Brain pericyte (primary cell): Measurements from ENCODE around the gene PCDHGA8.
"Not testable (repeated sequence)": the region's sequence is repeated elsewhere in the genome, so short reads cannot be mapped to it uniquely, and the experiment has no call there.

ENCODE experiments used
- DNase-seq: peaks from one replicate; pipeline ENCODE4 v3.0.0-alpha.2; 2012; ENCODE audit warnings: low read depth, low spot score

Gene PCDHGA8

DNA sequence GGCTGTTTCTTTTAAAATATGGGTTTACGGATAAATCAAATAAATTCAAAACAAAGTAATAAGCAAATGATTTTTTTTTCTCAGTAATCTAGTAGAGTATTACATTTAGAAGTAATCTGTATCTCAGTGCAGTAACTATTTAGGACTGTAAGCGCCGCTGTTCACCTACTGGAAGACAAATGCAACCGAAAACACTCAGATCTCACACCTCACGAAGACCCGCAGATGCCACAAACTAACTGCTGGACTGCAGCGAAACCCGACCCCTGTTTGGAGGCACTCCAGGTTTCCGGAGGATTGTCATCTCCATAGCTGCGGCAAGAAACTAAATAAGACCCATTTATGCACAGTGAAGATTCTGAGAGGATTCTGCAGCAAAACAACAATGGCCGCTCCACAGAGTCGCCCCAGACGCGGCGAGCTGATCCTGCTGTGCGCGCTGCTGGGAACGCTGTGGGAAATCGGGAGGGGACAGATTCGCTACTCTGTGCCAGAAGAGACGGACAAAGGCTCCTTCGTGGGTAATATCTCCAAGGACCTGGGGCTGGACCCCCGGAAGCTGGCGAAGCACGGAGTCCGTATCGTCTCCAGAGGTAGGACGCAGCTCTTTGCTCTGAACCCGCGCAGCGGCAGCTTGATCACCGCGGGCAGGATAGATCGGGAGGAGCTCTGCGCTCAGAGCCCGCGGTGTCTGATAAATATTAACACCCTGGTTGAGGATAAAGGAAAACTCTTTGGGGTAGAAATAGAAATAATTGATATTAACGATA is at the start of gene PCDHGA8:
Gene PCDHGA8 (plus strand): TSS at position 205 of the 770 bp plus-strand sequence. CDS start 181 bp downstream, at position 386.
- no peak for DNase-seq

DNA sequence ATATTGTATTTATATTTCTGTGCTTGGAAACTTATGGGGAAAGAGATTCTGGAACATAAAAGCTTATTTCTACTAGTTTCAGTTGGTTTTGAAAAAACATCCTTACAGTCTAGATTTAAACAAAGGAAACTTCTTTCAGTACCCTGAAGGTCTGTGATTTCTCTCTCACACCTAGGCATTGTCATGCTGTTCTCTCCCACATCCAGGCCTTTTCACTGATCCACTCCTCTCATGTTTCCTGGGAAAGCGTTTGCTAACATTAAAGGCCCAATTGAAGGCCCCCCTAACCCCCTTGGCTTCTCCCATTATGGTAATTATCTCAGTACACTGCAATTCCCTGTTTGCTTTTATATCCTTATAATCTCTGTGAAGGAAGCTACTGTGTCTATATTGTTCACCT is 49.7 kb upstream of the PCDHGA8 start:
- DNase-seq: no peak

DNA sequence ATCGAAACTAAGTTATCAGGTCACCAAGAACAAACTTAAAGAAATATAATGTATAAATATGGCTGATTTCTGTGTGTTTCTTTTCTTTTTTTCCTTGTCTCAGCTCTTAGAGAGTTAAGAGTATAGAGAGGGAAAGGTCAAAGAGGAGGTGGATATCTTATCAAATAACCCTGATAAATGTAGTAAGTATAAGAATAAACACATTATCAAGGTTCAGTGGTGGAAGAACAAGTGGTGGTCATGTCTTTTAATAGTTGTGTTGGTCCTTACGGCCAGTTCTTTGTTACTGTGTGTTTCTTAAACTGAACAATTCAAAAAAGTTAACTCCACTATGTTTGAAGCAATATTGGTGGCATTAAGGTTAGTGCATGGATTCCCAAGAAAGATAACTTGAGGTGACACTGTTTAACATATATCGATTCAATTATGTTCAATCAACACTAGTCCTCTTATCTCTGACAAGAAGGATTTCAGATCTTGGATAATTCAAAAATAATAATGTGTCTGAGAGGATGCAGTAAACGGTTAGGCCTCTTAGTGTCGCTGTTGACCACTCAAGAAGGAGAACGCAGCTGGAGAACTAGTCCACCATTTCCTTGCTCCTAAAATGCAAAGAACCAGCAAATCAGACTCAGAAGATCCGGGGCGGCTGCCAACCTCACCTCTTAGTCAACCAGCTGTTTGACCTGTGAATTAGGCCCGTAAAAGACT is 49.0 kb upstream of the PCDHGA8 start, which contains the start of gene PCDHGA3:
Gene PCDHGA3 (plus strand): TSS at position 588 of the 711 bp plus-strand sequence. CDS start 205 bp downstream, outside the sequence.
- DNase-seq: no peak

- DNase-seq: no peak
Observed at GRCh38 chr5:141343953-141344463, 48.4 kb upstream of the PCDHGA8 start.

DNA sequence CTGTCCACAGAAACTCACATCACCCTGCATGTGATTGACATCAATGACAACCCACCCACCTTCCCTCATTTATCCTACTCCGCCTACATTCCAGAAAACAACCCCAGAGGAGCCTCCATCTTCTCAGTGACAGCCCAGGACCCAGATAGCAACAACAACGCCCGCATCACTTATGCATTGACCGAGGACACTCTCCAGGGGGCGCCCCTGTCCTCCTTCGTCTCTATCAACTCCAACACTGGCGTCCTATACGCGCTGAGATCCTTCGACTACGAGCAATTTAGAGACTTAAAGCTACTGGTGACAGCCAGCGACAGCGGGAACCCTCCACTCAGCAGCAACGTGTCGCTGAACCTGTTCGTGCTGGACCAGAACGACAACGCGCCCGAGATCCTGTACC is 47.1 kb upstream of the PCDHGA8 start:
- no peak for DNase-seq

DNA sequence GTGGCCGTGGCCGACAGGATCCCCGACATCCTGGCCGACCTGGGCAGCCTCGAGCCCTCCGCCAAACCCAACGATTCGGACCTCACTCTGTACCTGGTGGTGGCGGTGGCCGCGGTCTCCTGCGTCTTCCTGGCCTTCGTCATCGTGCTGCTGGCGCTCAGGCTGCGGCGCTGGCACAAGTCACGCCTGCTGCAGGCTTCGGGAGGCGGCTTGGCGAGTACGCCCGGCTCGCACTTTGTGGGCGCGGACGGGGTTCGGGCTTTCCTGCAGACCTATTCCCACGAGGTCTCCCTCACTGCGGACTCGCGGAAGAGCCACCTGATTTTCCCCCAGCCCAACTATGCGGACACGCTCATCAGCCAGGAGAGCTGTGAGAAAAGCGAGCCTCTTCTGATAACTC is 46.4 kb upstream of the PCDHGA8 start:
- not testable (repeated sequence) for DNase-seq

DNA sequence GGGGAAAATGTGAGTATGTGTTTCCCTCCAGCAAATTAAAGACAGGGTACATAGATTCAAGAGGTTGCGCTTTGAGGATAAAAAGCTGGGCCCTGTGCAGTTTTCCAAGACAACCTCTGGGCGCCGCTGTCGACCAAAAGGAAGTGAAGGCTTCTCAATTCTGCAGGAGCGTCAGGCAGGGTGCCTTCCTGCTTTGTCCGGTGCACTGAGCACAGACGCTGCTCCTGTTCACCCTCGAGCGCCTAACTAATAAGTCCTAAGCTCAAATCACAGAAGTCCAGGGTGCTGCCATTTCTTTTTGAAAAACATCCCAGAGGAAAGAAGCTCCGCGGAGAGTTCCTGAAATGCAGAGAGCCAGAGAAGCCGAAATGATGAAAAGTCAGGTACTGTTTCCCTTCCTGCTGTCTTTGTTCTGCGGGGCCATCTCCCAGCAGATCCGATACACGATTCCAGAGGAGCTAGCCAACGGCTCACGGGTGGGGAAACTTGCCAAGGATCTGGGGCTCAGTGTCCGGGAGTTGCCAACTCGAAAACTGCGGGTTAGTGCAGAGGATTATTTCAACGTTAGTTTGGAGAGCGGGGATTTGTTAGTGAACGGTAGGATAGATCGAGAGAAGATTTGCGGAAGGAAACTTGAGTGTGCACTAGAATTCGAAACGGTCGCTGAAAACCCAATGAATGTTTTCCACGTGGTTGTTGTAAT is 42.4 kb upstream of the PCDHGA8 start, which contains the start of gene PCDHGB1:
Gene PCDHGB1 (plus strand): TSS at position 183 of the 703 bp plus-strand sequence. CDS start 162 bp downstream, at position 345.
- DNase-seq: no peak

DNA sequence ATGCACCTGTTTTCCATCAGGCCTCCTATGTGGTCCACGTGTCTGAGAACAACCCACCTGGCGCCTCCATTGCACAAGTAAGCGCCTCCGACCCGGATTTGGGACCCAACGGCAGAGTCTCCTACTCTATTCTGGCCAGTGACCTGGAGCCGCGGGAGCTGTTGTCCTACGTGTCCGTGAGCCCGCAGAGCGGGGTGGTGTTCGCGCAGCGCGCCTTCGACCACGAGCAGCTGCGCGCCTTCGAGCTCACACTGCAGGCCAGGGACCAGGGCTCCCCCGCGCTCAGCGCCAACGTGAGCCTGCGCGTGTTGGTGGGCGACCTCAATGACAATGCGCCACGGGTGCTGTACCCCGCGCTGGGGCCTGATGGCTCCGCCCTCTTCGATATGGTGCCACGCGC is 40.8 kb upstream of the PCDHGA8 start:
- DNase-seq: no peak

DNA sequence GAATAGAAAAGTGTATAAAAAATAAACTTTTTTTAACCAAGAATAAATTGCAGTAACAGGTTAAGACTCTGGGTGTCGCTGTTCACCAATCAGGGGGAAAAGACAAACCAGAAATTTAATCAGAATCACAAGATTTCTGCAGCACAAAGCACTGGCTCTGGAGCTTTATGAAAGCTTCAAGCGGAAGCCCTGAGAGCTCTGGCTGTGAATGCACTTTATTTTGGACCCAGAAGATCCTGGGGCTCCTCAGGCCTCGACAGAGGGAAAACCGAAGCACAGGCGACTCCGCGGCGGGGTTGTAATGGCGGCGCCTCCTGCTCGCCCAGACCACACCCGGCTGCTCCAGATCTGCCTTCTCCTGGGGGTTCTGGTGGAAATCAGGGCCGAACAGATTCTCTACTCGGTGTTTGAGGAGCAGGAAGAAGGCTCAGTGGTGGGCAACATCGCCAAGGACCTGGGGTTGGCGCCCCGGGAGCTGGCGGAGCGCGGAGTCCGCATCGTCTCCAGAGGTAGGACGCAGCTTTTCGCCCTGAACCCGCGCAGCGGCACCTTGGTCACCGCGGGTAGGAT is 37.4 kb upstream of the PCDHGA8 start, which contains the start of gene PCDHGA4:
Gene PCDHGA4 (plus strand): TSS at position 122 of the 570 bp plus-strand sequence. CDS start 87 bp downstream, at position 209.
- DNase-seq: no peak

DNA sequence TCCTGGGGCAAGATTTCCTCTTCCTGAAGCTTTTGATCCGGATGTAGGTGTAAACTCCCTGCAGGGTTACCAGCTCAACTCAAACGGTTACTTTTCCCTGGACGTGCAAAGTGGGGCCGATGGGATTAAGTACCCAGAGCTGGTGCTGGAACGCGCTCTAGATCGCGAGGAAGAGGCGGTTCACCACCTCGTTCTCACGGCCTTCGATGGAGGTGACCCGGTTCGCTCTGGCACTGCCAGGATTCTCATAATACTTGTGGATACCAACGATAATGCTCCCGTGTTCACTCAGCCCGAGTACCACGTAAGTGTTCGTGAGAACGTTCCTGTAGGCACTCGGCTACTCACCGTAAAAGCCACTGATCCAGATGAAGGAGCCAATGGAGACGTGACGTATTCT is 36.8 kb upstream of the PCDHGA8 start:
- DNase-seq: no peak

GRCh38 chr5:141356133-141356532 is 36.3 kb upstream of the PCDHGA8 start:
- DNase-seq: no peak

GRCh38 chr5:141356950-141357349 is 35.5 kb upstream of the PCDHGA8 start:
- DNase-seq: no peak

- no peak for DNase-seq
Observed at GRCh38 chr5:141359790-141360426, 32.5 kb upstream of the PCDHGA8 start, which contains the start of gene PCDHGB2. Gene PCDHGB2 (plus strand): TSS chr5:141359994. CDS start chr5:141360136, 142 bp downstream.

GRCh38 chr5:141360685-141361084 is 31.7 kb upstream of the PCDHGA8 start:
- DNase-seq: no peak

DNA sequence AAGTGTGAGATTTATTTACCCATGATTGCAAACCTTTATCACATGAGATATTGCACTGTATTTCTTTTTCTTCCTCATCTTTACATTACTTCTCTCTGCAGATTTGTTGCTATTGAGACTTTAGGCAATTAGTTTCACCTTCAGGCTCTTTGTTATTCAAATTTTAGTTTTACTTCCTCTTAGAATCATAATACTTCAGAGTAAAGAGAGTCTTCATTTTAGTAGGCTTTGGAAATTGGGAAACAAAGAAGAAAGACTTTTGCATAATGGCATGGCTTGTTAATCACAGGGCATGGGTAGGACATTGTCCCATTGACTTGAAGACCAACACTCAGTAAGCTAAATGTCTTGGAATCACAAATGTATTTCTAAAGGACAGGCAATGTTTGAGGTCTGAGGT is 29.7 kb upstream of the PCDHGA8 start:
- DNase-seq: no peak

GRCh38 chr5:141363952-141364660 is 28.3 kb upstream of the PCDHGA8 start, which contains the start of gene PCDHGA5:
Gene PCDHGA5 (plus strand): TSS chr5:141364162. CDS start chr5:141364331, 169 bp downstream.
- no peak for DNase-seq

DNA sequence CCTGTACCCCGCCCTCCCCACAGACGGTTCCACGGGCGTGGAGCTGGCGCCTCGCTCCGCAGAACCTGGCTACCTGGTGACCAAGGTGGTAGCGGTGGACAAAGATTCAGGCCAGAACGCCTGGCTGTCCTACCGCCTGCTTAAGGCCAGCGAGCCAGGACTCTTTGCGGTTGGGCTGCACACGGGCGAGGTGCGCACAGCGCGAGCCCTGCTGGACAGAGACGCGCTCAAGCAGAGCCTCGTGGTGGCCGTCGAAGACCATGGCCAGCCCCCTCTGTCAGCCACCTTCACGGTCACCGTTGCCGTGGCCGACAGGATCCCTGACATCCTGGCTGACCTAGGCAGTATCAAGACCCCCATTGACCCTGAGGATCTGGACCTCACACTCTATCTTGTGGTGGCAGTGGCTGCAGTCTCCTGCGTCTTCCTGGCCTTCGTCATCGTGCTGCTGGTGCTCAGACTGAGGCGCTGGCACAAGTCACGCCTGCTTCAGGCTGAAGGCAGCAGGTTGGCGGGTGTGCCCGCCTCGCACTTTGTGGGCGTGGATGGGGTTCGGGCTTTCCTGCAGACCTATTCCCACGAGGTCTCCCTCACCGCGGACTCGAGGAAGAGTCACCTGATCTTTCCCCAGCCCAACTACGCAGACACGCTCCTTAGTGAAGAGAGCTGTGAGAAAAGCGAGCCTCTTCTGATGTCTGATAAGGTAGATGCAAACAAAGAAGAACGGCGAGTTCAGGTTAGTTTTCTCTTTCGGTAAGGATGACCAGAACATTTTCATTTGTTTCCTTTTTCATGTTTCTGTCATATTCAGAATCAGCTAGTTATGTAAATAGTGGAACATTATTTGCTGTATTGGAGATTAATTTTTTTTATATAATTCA is 26.2 kb upstream of the PCDHGA8 start:
- DNase-seq: no peak

- DNase-seq: no peak
Observed at GRCh38 chr5:141369994-141370848, 22.2 kb upstream of the PCDHGA8 start, which contains the start of gene PCDHGB3. Gene PCDHGB3 (plus strand): TSS chr5:141370242. CDS start chr5:141370395, 153 bp downstream.
